HepG2 (cell line): ENCODE measurements around the gene RAB11FIP2. TPM values are rescaled to one million over a fixed set of nuclear protein-coding genes. Genes with fewer than 3 reads are reported as not detected.
A peak's percentile ranks its signal among the peaks of the same experiment; 100 is the strongest.

Experiments
- GZF1 ChIP-seq: sonication (generic); formaldehyde crosslinking; IDR thresholded peaks from 2 replicates; pipeline ENCODE4 v1.5.1; 2020; ENCODE audit warnings: mild to moderate bottlenecking, missing genetic modification reagents
- HES4 ChIP-seq: sonication (generic); formaldehyde crosslinking; IDR thresholded peaks from 2 replicates; pipeline ENCODE4 v1.9.0; 2021; ENCODE audit warnings: mild to moderate bottlenecking, missing genetic modification reagents, borderline replicate concordance
- HNF4G ChIP-seq, 2 experiments: sonication (generic) in 1 of 2; formaldehyde crosslinking in 1 of 2; IDR thresholded peaks; 2 replicates each; pipeline versions ENCODE4 v1.4.0 to v1.6.1; 2011 to 2020; ENCODE audit warnings: borderline replicate concordance in 2 of 2, low read depth in 2 of 2, mild to moderate bottlenecking in 2 of 2, low read length in 1 of 2, missing genetic modification reagents in 1 of 2, moderate library complexity in 1 of 2
- MAFG ChIP-seq: sonication (generic); formaldehyde crosslinking; IDR thresholded peaks from 2 replicates; pipeline ENCODE4 v1.5.1; 2020; ENCODE audit warnings: mild to moderate bottlenecking, missing genetic modification reagents
- MEIS1 ChIP-seq: sonication (generic); formaldehyde crosslinking; IDR thresholded peaks from 2 replicates; pipeline ENCODE4 v1.9.0; 2021; ENCODE audit warnings: mild to moderate bottlenecking, missing genetic modification reagents, moderate library complexity, borderline replicate concordance
- PHF5A ChIP-seq: IDR thresholded peaks from one replicate; pipeline ENCODE4 v1.6.1; 2018; ENCODE audit warnings: low read depth, missing genetic modification reagents; ENCODE audit not compliant: unreplicated experiment
- RBM39 ChIP-seq: fragments of 200-400 bp; formaldehyde crosslinking; IDR thresholded peaks from one replicate; pipeline ENCODE4 v1.6.1; 2018; ENCODE audit warnings: antibody characterized with exemption, mild to moderate bottlenecking, low read depth, low read length; ENCODE audit not compliant: poor library complexity, severe bottlenecking
- RFX3 ChIP-seq: IDR thresholded peaks from 2 replicates; pipeline ENCODE4 v1.6.1; 2016; ENCODE audit warnings: missing biosample characterization, missing genetic modification reagents
- TARDBP ChIP-seq: sonication (generic); formaldehyde crosslinking; IDR thresholded peaks from 2 replicates; pipeline ENCODE4 v1.8.0; 2022; ENCODE audit warnings: mild to moderate bottlenecking, missing genetic modification reagents
- TCF7 ChIP-seq: sonication (generic); IDR thresholded peaks from 2 replicates; pipeline ENCODE4 v1.6.1; 2016; ENCODE audit warnings: antibody characterized with exemption, low read depth
- ZBTB7A ChIP-seq: sonication (generic); formaldehyde crosslinking; IDR thresholded peaks from 2 replicates; pipeline ENCODE4 v1.8.0; 2022; ENCODE audit warnings: mild to moderate bottlenecking, missing genetic modification reagents
- ZFP90 ChIP-seq: sonication (generic); formaldehyde crosslinking; IDR thresholded peaks from 2 replicates; pipeline ENCODE4 v1.8.0; 2022; ENCODE audit warnings: missing genetic modification reagents, mild to moderate bottlenecking, inconsistent platforms, borderline replicate concordance
- ZNF17 ChIP-seq: sonication (generic); formaldehyde crosslinking; IDR thresholded peaks from 2 replicates; pipeline ENCODE4 v1.5.0; 2020; ENCODE audit warnings: mild to moderate bottlenecking, missing genetic modification reagents
- ZNF207 ChIP-seq: fragments of 450-650 bp; IDR thresholded peaks from 2 replicates; pipeline ENCODE4 v1.6.1; 2016; ENCODE audit warnings: antibody characterized with exemption, borderline replicate concordance
- ZNF30 ChIP-seq: sonication (generic); formaldehyde crosslinking; IDR thresholded peaks from 2 replicates; pipeline ENCODE4 v1.5.0; 2020; ENCODE audit warnings: mild to moderate bottlenecking, missing genetic modification reagents
- ZNF329 ChIP-seq: sonication (generic); formaldehyde crosslinking; IDR thresholded peaks from 2 replicates; pipeline ENCODE4 v1.9.0; 2021; ENCODE audit warnings: low read depth, mild to moderate bottlenecking, missing genetic modification reagents
- ZNF333 ChIP-seq: sonication (generic); formaldehyde crosslinking; IDR thresholded peaks from 2 replicates; pipeline ENCODE4 v1.4.0; 2020; ENCODE audit warnings: mild to moderate bottlenecking, missing genetic modification reagents, borderline replicate concordance
- ZNF768 ChIP-seq: sonication (generic); formaldehyde crosslinking; IDR thresholded peaks from 2 replicates; pipeline ENCODE4 v1.4.0; 2020; ENCODE audit warnings: missing genetic modification reagents
- polyA plus RNA-seq, 8 experiments: library from polyadenylated mRNA; depleted of rRNA in 3 of 8; stranded (reverse) in 7 of 8; unstranded in 1 of 8; fragments of >200 nt; fragmentation: Illumina TruSeq in 4 of 8; extraction: Trizol in 4 of 8; gene quantifications; 2 replicates each; pipeline versions ENCODE4 v1.2.1 to v1.2.3, GENCODE V29; 2011 to 2016; ENCODE audit warnings: low read depth in 4 of 8, missing spikeins in 1 of 8, mixed read lengths in 1 of 8; ENCODE audit not compliant: insufficient read depth in 1 of 8
- total RNA-seq, 5 experiments: library from RNA; depleted of rRNA; stranded (reverse); fragments of >200 nt; fragmentation: Illumina TruSeq; extraction: Trizol; gene quantifications; 2 replicates each; pipeline ENCODE4 v1.2.3, GENCODE V29; 2016; ENCODE audit warnings: low read depth in 1 of 5
- TF ChIP-seq, protein P1 (sequence below): sonication (generic); formaldehyde crosslinking; IDR thresholded peaks from 2 replicates; pipeline ENCODE4 v1.4.0; 2020; ENCODE audit warnings: missing genetic modification reagents, mild to moderate bottlenecking, borderline replicate concordance
- TF ChIP-seq, protein P2 (sequence below): sonication (generic); formaldehyde crosslinking; IDR thresholded peaks from 2 replicates; pipeline ENCODE4 v1.4.0; 2020; ENCODE audit warnings: missing genetic modification reagents, low read depth, mild to moderate bottlenecking, borderline replicate concordance
- TF ChIP-seq, protein P3 (sequence below): sonication (generic); formaldehyde crosslinking; IDR thresholded peaks from 2 replicates; pipeline ENCODE4 v1.4.0; 2020; ENCODE audit warnings: missing genetic modification reagents, borderline replicate concordance

Gene RAB11FIP2
- total and polyA plus RNA-seq, 2 of the 13 experiments (the other 11 are each of a cell fraction or from before 2014, with no cell fraction given) = 4.7 to 13.0 TPM

DNA sequence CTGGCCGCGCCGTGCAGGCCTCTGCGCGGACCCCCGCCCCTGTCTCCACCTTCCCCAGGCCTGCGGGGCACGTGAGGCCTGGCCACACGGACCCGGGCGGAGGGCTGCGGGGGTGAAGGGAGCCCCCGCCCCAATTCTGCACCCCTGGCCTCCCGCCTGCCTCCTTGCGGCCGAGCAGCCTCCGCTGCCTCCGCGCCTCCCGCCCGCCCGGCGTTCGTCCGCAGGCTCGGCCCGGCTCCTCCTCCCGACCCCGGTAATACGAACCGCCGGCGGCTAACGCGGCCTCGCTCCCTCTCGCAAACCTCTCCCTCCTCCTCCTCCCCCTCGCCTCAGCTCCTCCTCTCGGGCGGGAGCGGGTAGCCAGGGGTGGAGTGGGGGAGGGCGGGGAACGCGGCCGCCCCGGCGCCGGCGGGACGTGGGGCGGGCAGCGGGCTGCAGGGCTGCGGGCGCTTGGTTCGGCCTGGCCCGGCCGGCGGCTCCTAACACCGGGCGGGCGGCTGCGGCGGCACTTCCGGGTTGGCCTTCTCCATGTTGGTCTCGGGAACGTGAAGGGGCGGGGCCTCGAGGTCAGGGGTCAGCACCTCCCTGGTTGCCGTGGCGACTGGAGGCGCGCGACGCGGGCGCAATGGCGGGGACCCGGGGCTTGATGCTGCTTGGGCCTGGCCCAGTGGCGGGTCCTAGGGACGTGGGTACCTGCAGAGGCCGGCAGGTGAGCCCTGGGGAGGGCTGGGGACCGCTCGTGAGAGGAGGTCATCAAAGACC lies at the start of gene RAB11FIP2 (continued):
- TF ChIP-seq HNF4G (IDR thresholded peaks at IDR 0.05; ENCODE audit: borderline replicate concordance, low read depth, low read length) (peak; percentile 11; the same call in 1 of the 2 replicates), HNF4G (CRISPR knock-in tag; IDR thresholded peaks at IDR 0.05; ENCODE audit: borderline replicate concordance, low read depth) (no peak), ZNF329 (0 out of 2 replicates have a peak, but pooled peaks have one; percentile 60), HES4 (CRISPR knock-in tag) (peak; percentile 30; the same call in 1 of the 2 replicates), TARDBP (CRISPR knock-in tag) (peak; percentile 13; the same call in 1 of the 2 replicates), TCF7 (no peak), GZF1 (CRISPR knock-in tag) (no peak), RFX3 (CRISPR knock-in tag) (peak; percentile 97), ZBTB7A (CRISPR knock-in tag) (peak; percentile 90), ZNF207 (no peak), MEIS1 (CRISPR knock-in tag) (peak; percentile 76), ZNF17 (CRISPR knock-in tag) (no peak), ZNF768 (peak; percentile 52; the same call in 1 of the 2 replicates), ZFP90 (CRISPR knock-in tag) (peak; percentile 72; the same call in 1 of the 2 replicates), ZNF333 (CRISPR knock-in tag) (no peak), PHF5A (CRISPR knock-in tag) (no peak), RBM39 (peak; percentile 58), ZNF30 (no peak), MAFG (CRISPR knock-in tag) (0 out of 2 replicates have a peak, but pooled peaks have one; percentile 53)
- TF ChIP-seq, protein P1, sequence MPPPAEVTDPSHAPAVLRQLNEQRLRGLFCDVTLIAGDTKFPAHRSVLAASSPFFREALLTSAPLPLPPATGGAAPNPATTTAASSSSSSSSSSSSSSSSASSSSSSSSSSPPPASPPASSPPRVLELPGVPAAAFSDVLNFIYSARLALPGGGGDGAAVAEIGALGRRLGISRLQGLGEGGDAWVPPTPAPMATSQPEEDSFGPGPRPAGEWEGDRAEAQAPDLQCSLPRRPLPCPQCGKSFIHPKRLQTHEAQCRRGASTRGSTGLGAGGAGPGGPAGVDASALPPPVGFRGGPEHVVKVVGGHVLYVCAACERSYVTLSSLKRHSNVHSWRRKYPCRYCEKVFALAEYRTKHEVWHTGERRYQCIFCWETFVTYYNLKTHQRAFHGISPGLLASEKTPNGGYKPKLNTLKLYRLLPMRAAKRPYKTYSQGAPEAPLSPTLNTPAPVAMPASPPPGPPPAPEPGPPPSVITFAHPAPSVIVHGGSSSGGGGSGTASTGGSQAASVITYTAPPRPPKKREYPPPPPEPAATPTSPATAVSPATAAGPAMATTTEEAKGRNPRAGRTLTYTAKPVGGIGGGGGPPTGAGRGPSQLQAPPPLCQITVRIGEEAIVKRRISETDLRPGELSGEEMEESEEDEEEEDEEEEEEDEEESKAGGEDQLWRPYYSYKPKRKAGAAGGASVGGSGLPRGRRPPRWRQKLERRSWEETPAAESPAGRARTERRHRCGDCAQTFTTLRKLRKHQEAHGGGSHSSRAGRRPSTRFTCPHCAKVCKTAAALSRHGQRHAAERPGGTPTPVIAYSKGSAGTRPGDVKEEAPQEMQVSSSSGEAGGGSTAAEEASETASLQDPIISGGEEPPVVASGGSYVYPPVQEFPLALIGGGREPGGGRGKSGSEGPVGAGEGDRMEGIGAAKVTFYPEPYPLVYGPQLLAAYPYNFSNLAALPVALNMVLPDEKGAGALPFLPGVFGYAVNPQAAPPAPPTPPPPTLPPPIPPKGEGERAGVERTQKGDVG (CRISPR knock-in tag) = no peak
- TF ChIP-seq, protein P2, sequence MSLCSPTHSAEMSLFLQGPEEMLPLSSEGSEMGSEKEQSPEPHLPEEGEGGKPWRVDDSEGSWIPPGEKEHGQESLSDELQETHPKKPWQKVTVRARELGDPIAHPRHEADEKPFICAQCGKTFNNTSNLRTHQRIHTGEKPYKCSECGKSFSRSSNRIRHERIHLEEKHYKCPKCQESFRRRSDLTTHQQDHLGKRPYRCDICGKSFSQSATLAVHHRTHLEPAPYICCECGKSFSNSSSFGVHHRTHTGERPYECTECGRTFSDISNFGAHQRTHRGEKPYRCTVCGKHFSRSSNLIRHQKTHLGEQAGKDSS (CRISPR knock-in tag) = 0 out of 2 replicates have a peak, but pooled peaks have one; percentile 26
- TF ChIP-seq, protein P3, sequence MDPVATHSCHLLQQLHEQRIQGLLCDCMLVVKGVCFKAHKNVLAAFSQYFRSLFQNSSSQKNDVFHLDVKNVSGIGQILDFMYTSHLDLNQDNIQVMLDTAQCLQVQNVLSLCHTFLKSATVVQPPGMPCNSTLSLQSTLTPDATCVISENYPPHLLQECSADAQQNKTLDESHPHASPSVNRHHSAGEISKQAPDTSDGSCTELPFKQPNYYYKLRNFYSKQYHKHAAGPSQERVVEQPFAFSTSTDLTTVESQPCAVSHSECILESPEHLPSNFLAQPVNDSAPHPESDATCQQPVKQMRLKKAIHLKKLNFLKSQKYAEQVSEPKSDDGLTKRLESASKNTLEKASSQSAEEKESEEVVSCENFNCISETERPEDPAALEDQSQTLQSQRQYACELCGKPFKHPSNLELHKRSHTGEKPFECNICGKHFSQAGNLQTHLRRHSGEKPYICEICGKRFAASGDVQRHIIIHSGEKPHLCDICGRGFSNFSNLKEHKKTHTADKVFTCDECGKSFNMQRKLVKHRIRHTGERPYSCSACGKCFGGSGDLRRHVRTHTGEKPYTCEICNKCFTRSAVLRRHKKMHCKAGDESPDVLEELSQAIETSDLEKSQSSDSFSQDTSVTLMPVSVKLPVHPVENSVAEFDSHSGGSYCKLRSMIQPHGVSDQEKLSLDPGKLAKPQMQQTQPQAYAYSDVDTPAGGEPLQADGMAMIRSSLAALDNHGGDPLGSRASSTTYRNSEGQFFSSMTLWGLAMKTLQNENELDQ (CRISPR knock-in tag) = no peak
